Kidney epithelial cell (primary cell): ENCODE data around the gene PCBP3. TPM values are rescaled to one million over a fixed set of nuclear protein-coding genes. Genes with fewer than 3 reads are reported as not detected.
"Not testable (repeated sequence)": the region's sequence is repeated elsewhere in the genome, so short reads cannot be mapped to it uniquely, and the experiment has no call there.

Experiments used
- DNase-seq: peaks from one replicate; pipeline ENCODE4 v3.0.0-alpha.2; 2010; ENCODE audit warnings: low read depth
- H3K27me3 ChIP-seq: 2 replicates; pipeline ENCODE4 v1.6.0; 2011; ENCODE audit warnings: low read length; ENCODE audit not compliant: control insufficient read depth, insufficient read depth
- H3K36me3 ChIP-seq: 2 replicates; pipeline ENCODE4 v1.5.1; 2011; ENCODE audit warnings: low read length; ENCODE audit not compliant: control insufficient read depth, insufficient read depth
- H3K4me3 ChIP-seq: 2 replicates; pipeline ENCODE4 v1.5.1; 2011; ENCODE audit warnings: low read depth, mild to moderate bottlenecking, control low read depth, low read length
- total RNA-seq: library from RNA; depleted of rRNA; stranded (reverse); fragments of >200 nt; gene quantifications from 2 replicates; pipeline ENCODE4 v1.2.3, GENCODE V29; 2015
- TF ChIP-seq, protein P1 (sequence below): IDR thresholded peaks from 2 replicates; pipeline ENCODE4 v1.5.1; 2011; ENCODE audit warnings: mild to moderate bottlenecking, moderate library complexity, low read length, control low read depth, inconsistent platforms; ENCODE audit not compliant: insufficient read depth, poor library complexity, severe bottlenecking

PCBP3 gene
- total RNA-seq, 1 donor from 2014 or later = 1.3 TPM

GRCh38 chr21:45957551-45957950 is 314.0 kb downstream of the PCBP3 start:
- Histone ChIP-seq H3K27me3 (peaks cover 4% of the 10 kb centered on the region), H3K4me3 (no peak overlapping the region)
- TF ChIP-seq, protein P1, sequence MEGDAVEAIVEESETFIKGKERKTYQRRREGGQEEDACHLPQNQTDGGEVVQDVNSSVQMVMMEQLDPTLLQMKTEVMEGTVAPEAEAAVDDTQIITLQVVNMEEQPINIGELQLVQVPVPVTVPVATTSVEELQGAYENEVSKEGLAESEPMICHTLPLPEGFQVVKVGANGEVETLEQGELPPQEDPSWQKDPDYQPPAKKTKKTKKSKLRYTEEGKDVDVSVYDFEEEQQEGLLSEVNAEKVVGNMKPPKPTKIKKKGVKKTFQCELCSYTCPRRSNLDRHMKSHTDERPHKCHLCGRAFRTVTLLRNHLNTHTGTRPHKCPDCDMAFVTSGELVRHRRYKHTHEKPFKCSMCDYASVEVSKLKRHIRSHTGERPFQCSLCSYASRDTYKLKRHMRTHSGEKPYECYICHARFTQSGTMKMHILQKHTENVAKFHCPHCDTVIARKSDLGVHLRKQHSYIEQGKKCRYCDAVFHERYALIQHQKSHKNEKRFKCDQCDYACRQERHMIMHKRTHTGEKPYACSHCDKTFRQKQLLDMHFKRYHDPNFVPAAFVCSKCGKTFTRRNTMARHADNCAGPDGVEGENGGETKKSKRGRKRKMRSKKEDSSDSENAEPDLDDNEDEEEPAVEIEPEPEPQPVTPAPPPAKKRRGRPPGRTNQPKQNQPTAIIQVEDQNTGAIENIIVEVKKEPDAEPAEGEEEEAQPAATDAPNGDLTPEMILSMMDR = no peak

GRCh38 chr21:45957981-45958600 is 314.6 kb downstream of the PCBP3 start:
- no peak for DNase-seq
- Histone ChIP-seq H3K4me3 (no peak overlapping the region), H3K36me3 (no peaks in the 10 kb centered on the region), H3K27me3 (peaks cover 4% of the 10 kb centered on the region)
- TF ChIP-seq, protein P1 = no peak

More at GRCh38 chr21:45957551-45957950, 314.0 kb downstream of the PCBP3 start:
- H3K36me3 ChIP-seq = no peaks in the 10 kb centered on the region
- DNase-seq = no peak

GRCh38 chr21:45959182-45959581 is 315.7 kb downstream of the PCBP3 start:
- no peak for DNase-seq
- H3K4me3 ChIP-seq = no peak overlapping the region
- no peaks in the 10 kb centered on the region for H3K36me3 ChIP-seq
- H3K27me3 ChIP-seq = peaks cover 4% of the 10 kb centered on the region
- TF ChIP-seq, protein P1 = no peak

- TF ChIP-seq, protein P1 = no peak
- DNase-seq = no peak
- Histone ChIP-seq H3K27me3 (peaks cover 4% of the 10 kb centered on the region), H3K36me3 (no peaks in the 10 kb centered on the region), H3K4me3 (no peak overlapping the region)
Measured at GRCh38 chr21:45959779-45960390, 316.4 kb downstream of the PCBP3 start.

DNA sequence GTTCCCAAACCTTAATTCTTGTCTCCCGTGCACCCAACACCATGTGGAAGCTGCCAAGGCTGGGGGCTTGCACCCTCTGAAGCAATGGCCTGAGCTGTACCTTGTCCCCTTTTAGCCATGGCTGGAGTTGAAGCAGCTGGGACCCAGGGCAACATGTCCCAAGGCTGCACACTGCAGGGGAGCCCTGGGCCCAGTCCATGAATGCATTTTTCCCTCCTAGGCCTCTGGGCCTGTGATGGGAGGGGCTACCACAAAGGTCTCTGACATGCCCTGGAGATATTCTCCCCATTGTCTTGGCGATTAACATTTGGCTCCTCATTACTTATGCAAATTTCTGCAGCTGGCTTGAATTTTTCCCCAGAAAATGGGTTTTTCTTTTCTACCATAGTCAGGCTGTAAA is 317.9 kb downstream of the PCBP3 start:
- not testable (repeated sequence) for H3K4me3 ChIP-seq, H3K27me3 ChIP-seq, DNase-seq, H3K36me3 ChIP-seq

DNA sequence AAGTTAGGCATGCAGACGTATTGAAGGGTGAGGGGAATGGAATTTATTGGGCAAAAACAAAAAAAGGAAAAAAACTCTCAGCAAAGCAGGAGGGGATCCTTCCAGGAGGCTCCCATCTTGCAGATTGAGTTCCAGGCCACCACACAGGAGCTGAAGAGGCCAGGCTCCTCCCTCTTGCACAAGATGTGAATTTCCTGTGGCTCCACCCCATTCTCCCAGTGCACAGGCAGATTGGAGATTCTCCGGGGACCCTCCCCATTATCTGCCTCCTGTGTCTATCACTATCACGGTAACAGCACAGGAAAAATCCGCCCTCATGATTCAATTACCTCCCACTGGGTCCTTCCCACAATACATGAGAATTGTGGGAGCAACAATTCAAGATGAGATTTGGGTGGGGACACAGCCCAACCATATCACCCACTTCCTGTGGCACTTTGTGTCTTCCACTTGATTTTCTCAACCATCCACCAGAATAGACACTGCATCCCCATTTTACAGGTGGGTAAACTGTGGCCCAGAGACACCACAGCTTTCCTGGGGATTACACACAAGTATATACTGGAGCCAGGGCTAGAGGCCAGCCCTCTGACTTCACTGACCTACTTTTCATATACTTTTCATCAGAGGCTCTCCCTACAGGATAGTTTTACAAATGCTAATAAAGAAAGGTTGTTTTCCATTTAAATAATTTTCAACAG is 319.2 kb downstream of the PCBP3 start:
- Histone ChIP-seq H3K36me3 (no peaks in the 10 kb centered on the region), H3K4me3 (no peak overlapping the region), H3K27me3 (peaks cover 4% of the 10 kb centered on the region)
- no peak for DNase-seq
- TF ChIP-seq, protein P1 = no peak
